Mucosa of rectum (tissue), 2 donors: ENCODE data around the gene APBA3.

ENCODE experiments used
- H3K27ac ChIP-seq, 2 donors: one replicate each; pipeline ENCODE4 v1.7.0; 2013; ENCODE audit warnings: inconsistent platforms in 2 of 2, low read depth in 2 of 2, low read length in 2 of 2
- H3K27me3 ChIP-seq, 2 donors: one replicate each; pipeline ENCODE4 v1.7.0; 2013; ENCODE audit warnings: low read length in 2 of 2; ENCODE audit not compliant: control insufficient read depth in 2 of 2, insufficient read depth in 2 of 2
- H3K36me3 ChIP-seq, 2 donors: one replicate each; pipeline ENCODE4 v1.7.0; 2013; ENCODE audit warnings: low read length in 2 of 2; ENCODE audit not compliant: control insufficient read depth in 2 of 2, insufficient read depth in 2 of 2
- H3K4me1 ChIP-seq, 2 donors: one replicate each; pipeline ENCODE4 v1.7.0; 2013; ENCODE audit warnings: low read length in 2 of 2, mild to moderate bottlenecking in 1 of 2; ENCODE audit not compliant: control insufficient read depth in 2 of 2, insufficient read depth in 2 of 2
- H3K4me3 ChIP-seq, 2 donors: one replicate each; pipeline ENCODE4 v1.7.0; 2013; ENCODE audit warnings: low read length in 2 of 2
- H3K9ac ChIP-seq, 2 donors: one replicate each; pipeline ENCODE4 v1.7.0; 2013; ENCODE audit warnings: low read length in 2 of 2, low read depth in 1 of 2, mild to moderate bottlenecking in 1 of 2
- H3K9me3 ChIP-seq, 2 donors: one replicate each; pipeline ENCODE4 v1.7.0; 2013; ENCODE audit warnings: low read length in 2 of 2; ENCODE audit not compliant: control insufficient read depth in 2 of 2
- donor health status: healthy.
- donor health status: Normal muscosa, but diverticular disease.

Gene APBA3

GRCh38 chr19:3701200-3701599 is 60.3 kb downstream of the APBA3 start:
- H3K36me3 ChIP-seq: no peaks in the 10 kb centered on the region
- H3K27ac ChIP-seq: no peak overlapping the region
- peaks cover 21 to 22% of the 10 kb centered on the region in 2 donors for H3K4me1 ChIP-seq

More at GRCh38 chr19:3701200-3701599, 60.3 kb downstream of the APBA3 start:
- Histone ChIP-seq H3K9ac (peak overlapping the region in 1 of 2 donors; percentile 7), H3K27me3 (no peaks in the 10 kb centered on the region), H3K9me3 (no peaks in the 10 kb centered on the region), H3K4me3 (no peak overlapping the region)
